ENCODE measurements around the gene PREP. TPM values are rescaled to one million over a fixed set of nuclear protein-coding genes. Genes with fewer than 3 reads are reported as not detected.

Gene PREP
- total RNA-seq, 6 experiments from 2014 or later: 35.4 to 42.1 (median 36.8) TPM

DNA sequence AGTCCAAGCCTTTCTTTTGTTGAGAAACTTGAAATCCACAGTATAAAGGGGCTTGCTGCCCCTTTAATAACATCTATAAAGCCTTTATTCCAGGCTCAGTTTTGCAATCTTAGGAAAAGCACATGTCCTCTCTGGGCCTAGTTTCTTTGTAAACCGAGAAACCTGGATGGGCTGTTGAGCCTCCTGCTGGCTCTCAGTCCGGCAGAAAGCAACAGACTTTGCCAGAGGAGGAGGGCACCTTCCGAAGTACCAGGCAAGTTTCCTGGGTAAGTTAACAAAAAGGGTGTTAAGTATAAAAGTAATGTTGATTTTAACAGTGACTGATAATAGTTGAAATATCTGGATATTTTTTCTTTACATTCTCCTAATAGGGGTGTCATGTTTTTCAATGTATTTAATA, 124.1 kb downstream of the PREP start:
- DNase-seq: no peak
- Mint-ChIP-seq H3K27ac (no peak overlapping the region), H3K36me3 (ENCODE audit: low read depth) (peaks cover 33% of the 10 kb centered on the region), H3K9me3 (no peaks in the 10 kb centered on the region), H3K4me1 (ENCODE audit: low read depth) (no peaks in the 10 kb centered on the region; the same call in 1 of the 2 replicates), H3K4me3 (no peak overlapping the region), H3K27me3 (ENCODE audit: insufficient read depth) (no peaks in the 10 kb centered on the region)
- TF ChIP-seq, protein P1, sequence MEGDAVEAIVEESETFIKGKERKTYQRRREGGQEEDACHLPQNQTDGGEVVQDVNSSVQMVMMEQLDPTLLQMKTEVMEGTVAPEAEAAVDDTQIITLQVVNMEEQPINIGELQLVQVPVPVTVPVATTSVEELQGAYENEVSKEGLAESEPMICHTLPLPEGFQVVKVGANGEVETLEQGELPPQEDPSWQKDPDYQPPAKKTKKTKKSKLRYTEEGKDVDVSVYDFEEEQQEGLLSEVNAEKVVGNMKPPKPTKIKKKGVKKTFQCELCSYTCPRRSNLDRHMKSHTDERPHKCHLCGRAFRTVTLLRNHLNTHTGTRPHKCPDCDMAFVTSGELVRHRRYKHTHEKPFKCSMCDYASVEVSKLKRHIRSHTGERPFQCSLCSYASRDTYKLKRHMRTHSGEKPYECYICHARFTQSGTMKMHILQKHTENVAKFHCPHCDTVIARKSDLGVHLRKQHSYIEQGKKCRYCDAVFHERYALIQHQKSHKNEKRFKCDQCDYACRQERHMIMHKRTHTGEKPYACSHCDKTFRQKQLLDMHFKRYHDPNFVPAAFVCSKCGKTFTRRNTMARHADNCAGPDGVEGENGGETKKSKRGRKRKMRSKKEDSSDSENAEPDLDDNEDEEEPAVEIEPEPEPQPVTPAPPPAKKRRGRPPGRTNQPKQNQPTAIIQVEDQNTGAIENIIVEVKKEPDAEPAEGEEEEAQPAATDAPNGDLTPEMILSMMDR (IDR thresholded peaks at IDR 0.05): no peak

DNA sequence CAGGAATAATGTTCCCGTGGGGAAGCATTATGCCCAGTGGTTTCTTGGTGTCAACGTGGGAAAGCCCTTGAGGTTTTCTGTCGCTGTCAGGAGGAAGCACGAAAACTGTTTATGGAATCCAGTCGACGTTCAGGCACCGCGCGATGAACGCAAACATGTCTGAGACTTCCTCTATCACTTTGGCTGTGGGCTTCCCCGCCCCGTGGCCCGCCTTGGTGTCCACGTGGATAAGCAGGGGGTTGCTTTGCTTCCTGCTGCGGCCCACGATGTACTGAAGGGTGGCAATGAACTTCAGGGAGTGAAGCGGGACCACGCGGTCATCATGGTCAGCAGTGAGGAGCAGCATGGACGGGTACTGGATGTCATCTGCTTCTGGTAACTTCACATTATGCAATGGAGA, 124.8 kb downstream of the PREP start:
- Mint-ChIP-seq H3K27ac (no peak overlapping the region; the same call in 1 of the 2 replicates), H3K27me3 (ENCODE audit: insufficient read depth) (no peaks in the 10 kb centered on the region), H3K4me1 (ENCODE audit: low read depth) (peaks cover 2% of the 10 kb centered on the region; the same call in 1 of the 2 replicates), H3K4me3 (no peak overlapping the region), H3K9me3 (no peaks in the 10 kb centered on the region), H3K36me3 (ENCODE audit: low read depth) (peaks cover 33% of the 10 kb centered on the region)
- TF ChIP-seq, protein P1 (IDR thresholded peaks at IDR 0.05): no peak
- no peak for DNase-seq

DNA sequence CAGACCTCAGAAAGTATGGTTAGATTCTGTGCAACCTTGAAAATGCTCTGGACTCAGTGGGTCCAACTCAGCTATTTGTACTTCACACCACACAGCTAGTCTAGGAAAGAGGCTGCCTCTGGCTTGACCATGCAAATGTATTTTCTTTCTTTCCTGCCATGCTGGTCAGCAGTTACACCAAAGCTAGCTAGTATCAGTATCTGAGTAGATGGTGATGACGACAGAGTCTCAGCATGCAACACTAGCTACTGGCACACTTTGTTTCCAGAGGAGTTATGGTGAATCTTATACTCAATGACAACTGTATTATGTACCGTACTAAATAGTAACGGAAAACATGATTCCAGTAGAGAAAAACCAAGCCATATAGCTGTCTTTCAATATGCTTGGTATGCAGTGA, 126.5 kb downstream of the PREP start:
- peaks cover 6% of the 10 kb centered on the region; the same call in 1 of the 2 replicates for H3K4me1 Mint-ChIP-seq (ENCODE audit: low read depth)
- DNase-seq: no peak
- H3K27ac Mint-ChIP-seq: no peak overlapping the region
- no peaks in the 10 kb centered on the region for H3K27me3 Mint-ChIP-seq (ENCODE audit: insufficient read depth)
- no peaks in the 10 kb centered on the region for H3K9me3 Mint-ChIP-seq
- no peak overlapping the region for H3K4me3 Mint-ChIP-seq
- peaks cover 20% of the 10 kb centered on the region for H3K36me3 Mint-ChIP-seq (ENCODE audit: low read depth)
- TF ChIP-seq, protein P1 (IDR thresholded peaks at IDR 0.05): no peak

DNA sequence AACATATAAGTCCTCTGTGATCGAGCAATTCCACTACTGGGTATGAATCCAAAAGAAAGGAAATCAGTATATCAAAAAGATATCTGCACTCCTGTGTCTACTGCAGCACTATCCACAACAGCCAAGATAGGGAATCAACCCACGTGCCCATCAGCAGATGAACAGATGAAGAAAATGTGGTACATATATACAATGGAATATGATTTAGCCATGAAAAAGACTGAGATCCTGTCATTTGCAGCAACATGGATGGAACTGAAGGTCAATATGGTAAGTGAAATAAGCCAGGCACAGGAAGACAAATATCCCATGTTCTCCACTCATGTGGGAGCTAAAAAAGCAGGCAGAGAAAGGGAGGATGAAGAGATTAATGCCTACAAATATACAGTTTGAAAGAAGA, 127.3 kb downstream of the PREP start:
- Mint-ChIP-seq H3K27ac (no peak overlapping the region), H3K4me3 (no peak overlapping the region), H3K4me1 (ENCODE audit: low read depth) (peaks cover 6% of the 10 kb centered on the region; the same call in 1 of the 2 replicates), H3K27me3 (ENCODE audit: insufficient read depth) (no peaks in the 10 kb centered on the region), H3K36me3 (ENCODE audit: low read depth) (peaks cover 20% of the 10 kb centered on the region; the same call in 1 of the 2 replicates), H3K9me3 (no peaks in the 10 kb centered on the region)
- DNase-seq: no peak
- TF ChIP-seq, protein P1 (IDR thresholded peaks at IDR 0.05): no peak

DNA sequence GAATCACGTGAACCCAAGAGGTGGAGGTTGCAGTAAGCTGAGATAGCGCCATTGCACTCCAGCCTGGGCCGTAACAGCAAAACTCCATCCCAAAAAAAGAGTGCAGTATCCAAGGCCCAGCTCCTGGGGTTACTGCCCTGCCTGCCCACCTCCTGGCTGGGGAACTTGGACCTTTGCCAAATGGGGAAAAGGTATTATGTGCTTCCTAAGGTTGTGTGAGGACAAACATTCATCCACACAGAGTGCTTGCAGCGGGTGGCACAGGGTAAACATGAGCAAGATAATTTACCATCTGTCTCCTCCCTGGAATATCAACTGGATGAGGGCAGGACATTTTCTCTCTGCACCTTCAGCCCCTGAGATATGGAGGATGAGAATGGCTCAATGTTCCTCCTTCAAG, 128.2 kb downstream of the PREP start:
- H3K4me1 Mint-ChIP-seq (ENCODE audit: low read depth): peaks cover 6% of the 10 kb centered on the region; the same call in 1 of the 2 replicates
- H3K36me3 Mint-ChIP-seq (ENCODE audit: low read depth): peaks cover 20% of the 10 kb centered on the region; the same call in 1 of the 2 replicates
- H3K4me3 Mint-ChIP-seq: no peak overlapping the region
- H3K27me3 Mint-ChIP-seq (ENCODE audit: insufficient read depth): no peaks in the 10 kb centered on the region
- H3K27ac Mint-ChIP-seq: no peak overlapping the region
- no peaks in the 10 kb centered on the region for H3K9me3 Mint-ChIP-seq
- TF ChIP-seq, protein P1 (IDR thresholded peaks at IDR 0.05): no peak
- DNase-seq: no peak

DNA sequence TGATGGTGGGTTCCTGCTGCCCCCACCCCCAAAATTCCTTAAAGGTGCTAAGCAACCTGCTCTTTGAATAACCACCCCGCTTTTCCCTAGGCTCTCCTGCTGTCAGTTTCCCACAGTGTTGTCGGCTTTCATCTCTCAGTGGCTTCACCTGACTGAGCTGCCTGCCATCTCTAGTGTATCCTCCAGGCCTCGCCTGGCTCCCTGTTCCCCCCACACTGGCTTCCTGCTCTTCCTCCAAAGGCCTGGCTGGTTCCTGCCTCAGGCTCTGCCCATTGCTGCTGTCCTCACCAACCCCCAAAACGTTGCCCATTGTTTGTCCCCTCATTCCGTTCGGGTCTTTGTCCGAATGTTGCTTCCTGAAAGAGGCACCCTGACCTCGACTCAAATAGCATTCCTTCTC, 129.3 kb downstream of the PREP start:
- H3K9me3 Mint-ChIP-seq: no peaks in the 10 kb centered on the region

More for the DNA sequence above, 129.3 kb downstream of the PREP start:
- Mint-ChIP-seq H3K4me1 (ENCODE audit: low read depth) (peaks cover 6% of the 10 kb centered on the region; the same call in 1 of the 2 replicates), H3K36me3 (ENCODE audit: low read depth) (peaks cover 20% of the 10 kb centered on the region; the same call in 1 of the 2 replicates), H3K27me3 (ENCODE audit: insufficient read depth) (no peaks in the 10 kb centered on the region), H3K27ac (no peak overlapping the region), H3K4me3 (no peak overlapping the region)
- DNase-seq: no peak
- TF ChIP-seq, protein P1 (IDR thresholded peaks at IDR 0.05): no peak
